CD8-positive, alpha-beta memory T cell (primary cell): ENCODE results near the gene TMEM109. TPM values are rescaled to one million over a fixed set of nuclear protein-coding genes. Genes with fewer than 3 reads are reported as not detected.

Source experiments
- CTCF ChIA-PET: fragments of 350-600 bp; sonication (Branson Sonifier 250); formaldehyde crosslinking; loops from one replicate; lab custom pipeline; 2021; ENCODE audit warnings: antibody characterized with exemption; lab: Charles Lee
- POLR2A ChIA-PET: fragments of 350-600 bp; sonication (Branson Sonifier 250); formaldehyde crosslinking; loops from one replicate; lab custom pipeline; 2021; ENCODE audit warnings: antibody characterized with exemption; lab: Charles Lee
- DNase-seq, 5 donors: peaks; one replicate each; pipeline versions ENCODE4 v3.0.0 to v3.0.0-alpha.2; 2020 to 2022; ENCODE audit warnings: mixed read lengths in 1 of 5
- H3K27ac ChIP-seq: one replicate; pipeline ENCODE4 v1.7.0; 2013; ENCODE audit warnings: low read depth, mild to moderate bottlenecking, low read length, moderate library complexity
- H3K27me3 ChIP-seq: 2 replicates; pipeline ENCODE4 v1.7.0; 2013; ENCODE audit warnings: low read length, mild to moderate bottlenecking; ENCODE audit not compliant: insufficient read depth, poor library complexity, severe bottlenecking
- H3K36me3 ChIP-seq: 2 replicates; pipeline ENCODE4 v1.7.0; 2013; ENCODE audit warnings: mild to moderate bottlenecking, low read length, moderate library complexity; ENCODE audit not compliant: insufficient read depth
- H3K4me1 ChIP-seq: 2 replicates; pipeline ENCODE4 v1.7.0; 2013; ENCODE audit warnings: mild to moderate bottlenecking, low read length, moderate library complexity; ENCODE audit not compliant: insufficient read depth
- H3K4me3 ChIP-seq: 2 replicates; pipeline ENCODE4 v1.7.0; 2013; ENCODE audit warnings: mild to moderate bottlenecking, low read length
- H3K9me3 ChIP-seq: 2 replicates; pipeline ENCODE4 v1.7.0; 2013; ENCODE audit warnings: mild to moderate bottlenecking, low read length
- H3K27ac Mint-ChIP-seq, 8 donors: one replicate each; pipeline ENCODE4 v1.8.0; 2020 to 2021; ENCODE audit warnings: mixed read lengths in 8 of 8, mild to moderate bottlenecking in 6 of 8, inconsistent platforms in 3 of 8, moderate library complexity in 3 of 8
- H3K27me3 Mint-ChIP-seq, 2 donors: one replicate each; pipeline ENCODE4 v1.8.0; 2020 to 2021; ENCODE audit warnings: mixed read lengths in 2 of 2, mild to moderate bottlenecking in 1 of 2, moderate library complexity in 1 of 2
- H3K36me3 Mint-ChIP-seq, 3 donors: one replicate each; pipeline ENCODE4 v1.8.0; 2020 to 2021; ENCODE audit warnings: mixed read lengths in 3 of 3, inconsistent platforms in 1 of 3, mild to moderate bottlenecking in 1 of 3
- H3K4me1 Mint-ChIP-seq, 3 donors: one replicate each; pipeline ENCODE4 v1.8.0; 2020 to 2021; ENCODE audit warnings: mixed read lengths in 3 of 3, inconsistent platforms in 1 of 3, mild to moderate bottlenecking in 1 of 3
- H3K4me3 Mint-ChIP-seq, 7 donors: one replicate each; pipeline ENCODE4 v1.8.0; 2020 to 2021; ENCODE audit warnings: mixed read lengths in 7 of 7, mild to moderate bottlenecking in 6 of 7, moderate library complexity in 4 of 7, inconsistent platforms in 2 of 7
- H3K9me3 Mint-ChIP-seq, 5 donors: one replicate each; pipeline ENCODE4 v1.8.0; 2020 to 2022; ENCODE audit warnings: mixed read lengths in 5 of 5, mild to moderate bottlenecking in 3 of 5, moderate library complexity in 2 of 5, inconsistent platforms in 1 of 5
- polyA plus RNA-seq: library from polyadenylated mRNA; unstranded; fragments of 300-500 nt; fragmentation: Illumina TruSeq; gene quantifications from one replicate; pipeline ENCODE4 v1.2.3, GENCODE V29; 2021
- total RNA-seq, 2 experiments: library from RNA; stranded (reverse); gene quantifications; one replicate each; pipeline ENCODE4 v1.2.3, GENCODE V29; 2021

Gene TMEM109
- total and polyA plus RNA-seq, 3 experiments from 2014 or later, result 144 to 396 (median 147) TPM

- peaks cover 81% of the 10 kb centered on the region for H3K36me3 ChIP-seq
- DNase-seq, result peak in 4 of 5 donors; percentile 10 to 56 (median 36)
- POLR2A ChIA-PET, result interaction anchor here (0.8 kb wide), 1 partner anchor 14 kb away, joined by 6 read pairs; the partner anchor contains the start of gene TMEM109
Measured at GRCh38 chr11:60899046-60899936, 14.7 kb upstream of the TMEM109 start.

DNA sequence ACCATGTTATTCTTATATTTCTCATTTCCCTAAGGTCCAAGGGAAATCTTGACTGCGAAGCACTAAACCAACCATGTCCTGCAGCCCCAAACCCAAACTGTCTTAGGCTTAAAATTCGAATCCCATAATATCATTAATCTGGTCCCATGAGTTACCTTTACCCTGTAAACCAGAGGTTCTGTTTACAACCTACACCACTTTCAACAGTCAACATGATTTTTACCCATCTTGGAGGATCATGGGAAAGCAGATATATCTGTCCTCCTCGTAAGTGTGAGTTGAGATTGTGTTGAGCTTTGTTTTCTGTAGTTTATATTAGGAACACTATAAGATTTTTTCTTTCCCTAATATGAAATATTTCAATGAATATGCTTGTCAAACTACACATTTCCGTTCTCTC, 14.0 kb upstream of the TMEM109 start:
- ChIA-PET CTCF (interaction anchor here (0.6 to 6.0 kb wide), 15 partner anchors 12 to 288 kb away, joined by 3 to 32 read pairs (median 4); partner anchors contain the start of genes TMEM109 and TMEM132A), POLR2A (interaction anchor here (0.8 kb wide), 1 partner anchor 14 kb away, joined by 6 read pairs; the partner anchor contains the start of gene TMEM109)
- H3K4me1 Mint-ChIP-seq, result peaks cover 15 to 28% (median 16%) of the 10 kb centered on the region in 3 donors
- Histone ChIP-seq H3K4me1 (peaks cover 15% of the 10 kb centered on the region), H3K27ac (no peak overlapping the region), H3K4me3 (no peak overlapping the region), H3K9me3 (no peaks in the 10 kb centered on the region), H3K36me3 (peaks cover 78% of the 10 kb centered on the region), H3K27me3 (no peaks in the 10 kb centered on the region)
- peak overlapping the region in 3 of 8 donors; percentile 48 to 81 (median 61) for H3K27ac Mint-ChIP-seq
- peaks cover 12 to 92% (median 22%) of the 10 kb centered on the region in 3 donors for H3K36me3 Mint-ChIP-seq
- peak overlapping the region in 1 of 7 donors; percentile 27 for H3K4me3 Mint-ChIP-seq
- DNase-seq, result no peak
- no peaks in the 10 kb centered on the region for H3K9me3 Mint-ChIP-seq
- no peaks in the 10 kb centered on the region for H3K27me3 Mint-ChIP-seq

More at GRCh38 chr11:60899046-60899936, 14.7 kb upstream of the TMEM109 start:
- no peaks in the 10 kb centered on the region for H3K27me3 ChIP-seq
- H3K9me3 Mint-ChIP-seq, result no peaks in the 10 kb centered on the region
- H3K36me3 Mint-ChIP-seq, result peaks cover 15 to 97% (median 22%) of the 10 kb centered on the region in 3 donors
- no peaks in the 10 kb centered on the region for H3K27me3 Mint-ChIP-seq
- H3K27ac ChIP-seq, result no peak overlapping the region
- peaks cover 8% of the 10 kb centered on the region for H3K4me1 ChIP-seq
- H3K4me3 Mint-ChIP-seq, result peak overlapping the region in 1 of 7 donors; percentile 15
- peaks cover 9 to 21% (median 10%) of the 10 kb centered on the region in 3 donors for H3K4me1 Mint-ChIP-seq
- H3K9me3 ChIP-seq, result no peaks in the 10 kb centered on the region
- no peak overlapping the region for H3K4me3 ChIP-seq
- peak overlapping the region in 5 of 8 donors; percentile 23 to 61 (median 38) for H3K27ac Mint-ChIP-seq
- CTCF ChIA-PET, result interaction anchor here (0.6 to 6.0 kb wide), 16 partner anchors 9 to 288 kb away, joined by 3 to 32 read pairs (median 4); partner anchors contain the start of genes TMEM109 and TMEM132A

DNA sequence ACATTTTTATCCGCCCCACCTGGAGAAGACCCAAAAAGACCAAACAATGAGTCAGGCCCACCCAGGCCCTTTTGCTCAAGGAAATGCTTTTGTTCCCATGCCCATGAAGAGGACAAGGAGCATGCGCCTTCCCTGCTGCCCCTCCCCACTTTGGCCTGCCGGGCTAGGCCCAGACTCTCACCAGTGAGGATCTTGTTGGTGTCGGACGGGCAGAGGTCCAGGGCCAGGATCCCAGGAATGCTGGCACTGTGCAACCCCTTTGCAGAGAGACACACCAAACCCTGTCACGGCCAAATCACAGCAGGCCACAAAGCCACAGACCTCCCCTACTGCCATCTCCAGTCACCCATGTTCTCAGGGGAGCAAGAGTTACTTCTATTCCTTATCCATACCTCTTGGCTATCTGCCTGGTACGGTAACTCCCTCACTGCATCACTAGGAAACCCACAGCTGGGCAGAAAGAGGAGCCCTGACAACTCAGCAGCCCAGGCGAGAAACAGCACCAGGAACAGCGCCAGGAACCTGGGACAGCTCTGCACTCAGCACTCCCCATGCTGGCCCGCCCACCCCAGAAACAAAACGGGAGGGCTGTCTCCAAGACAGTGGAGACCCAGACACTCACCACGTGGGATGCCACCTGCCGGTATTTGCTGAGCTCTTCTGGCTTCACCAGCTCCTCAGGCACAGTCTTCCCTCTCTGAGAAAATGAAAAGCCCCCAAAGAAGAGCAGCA, 13.1 kb upstream of the TMEM109 start:
- Mint-ChIP-seq H3K36me3 (peaks cover 12 to 89% (median 22%) of the 10 kb centered on the region in 3 donors), H3K4me1 (peaks cover 22 to 37% (median 23%) of the 10 kb centered on the region in 3 donors), H3K27ac (peak overlapping the region in 3 of 8 donors; percentile 48 to 88 (median 48)), H3K27me3 (no peaks in the 10 kb centered on the region), H3K9me3 (no peaks in the 10 kb centered on the region), H3K4me3 (peak overlapping the region in 1 of 7 donors; percentile 27)
- no peak for DNase-seq
- CTCF ChIA-PET, result interaction anchor here (1.3 to 6.0 kb wide), 11 partner anchors 11 to 212 kb away, joined by 3 to 32 read pairs (median 4); partner anchors contain the start of gene TMEM109
- no peaks in the 10 kb centered on the region for H3K9me3 ChIP-seq
- POLR2A ChIA-PET, result no interaction called here
- H3K4me3 ChIP-seq, result no peak overlapping the region
- H3K36me3 ChIP-seq, result peaks cover 70% of the 10 kb centered on the region
- no peaks in the 10 kb centered on the region for H3K27me3 ChIP-seq
- peaks cover 22% of the 10 kb centered on the region for H3K4me1 ChIP-seq
- H3K27ac ChIP-seq, result no peak overlapping the region

- Mint-ChIP-seq H3K4me1 (peaks cover 32 to 47% (median 33%) of the 10 kb centered on the region in 3 donors), H3K36me3 (peaks cover 8 to 78% (median 17%) of the 10 kb centered on the region in 3 donors), H3K27ac (peak overlapping the region in 3 of 8 donors; percentile 10 to 68 (median 29)), H3K27me3 (no peaks in the 10 kb centered on the region), H3K4me3 (peak overlapping the region in 2 of 7 donors; percentile 19 to 77), H3K9me3 (no peaks in the 10 kb centered on the region)
- H3K36me3 ChIP-seq, result peaks cover 55% of the 10 kb centered on the region
- ChIA-PET CTCF (interaction anchor here (1.4 to 6.0 kb wide), 6 partner anchors 8 to 71 kb away, joined by 4 to 51 read pairs (median 25); partner anchors contain the start of gene TMEM109), POLR2A (no interaction called here)
- no peaks in the 10 kb centered on the region for H3K9me3 ChIP-seq
- no peak overlapping the region for H3K4me3 ChIP-seq
- no peak overlapping the region for H3K27ac ChIP-seq
- no peaks in the 10 kb centered on the region for H3K27me3 ChIP-seq
- H3K4me1 ChIP-seq, result peaks cover 28% of the 10 kb centered on the region
- DNase-seq, result no peak
Measured at GRCh38 chr11:60902625-60903024, 11.3 kb upstream of the TMEM109 start.

DNA sequence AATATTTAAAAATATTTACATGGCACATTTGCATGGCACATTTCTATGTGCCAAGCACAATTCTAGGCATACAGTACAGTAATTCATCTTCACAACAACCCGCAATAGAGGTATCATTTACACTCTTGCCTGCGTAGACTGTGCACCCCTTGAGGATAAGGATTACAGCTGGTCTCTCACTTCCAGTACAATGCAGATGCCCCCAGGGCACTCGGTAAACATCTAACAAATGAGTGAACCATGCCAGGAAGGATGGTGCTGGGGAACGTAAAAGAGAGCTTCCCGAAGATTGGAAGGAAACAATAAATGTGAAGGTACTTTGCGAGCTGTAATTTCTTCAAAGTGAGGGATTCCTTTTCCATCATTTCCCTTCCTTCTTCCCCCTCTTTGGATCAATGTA, 8.9 kb upstream of the TMEM109 start:
- no peaks in the 10 kb centered on the region for H3K27me3 ChIP-seq
- no peaks in the 10 kb centered on the region for H3K9me3 ChIP-seq
- no peak for DNase-seq
- Mint-ChIP-seq H3K27me3 (no peaks in the 10 kb centered on the region), H3K9me3 (no peaks in the 10 kb centered on the region), H3K27ac (peak overlapping the region; percentile 16 to 98 (median 96)), H3K4me1 (peaks cover 33 to 48% (median 39%) of the 10 kb centered on the region in 3 donors), H3K4me3 (peak overlapping the region; percentile 89 to 95 (median 91)), H3K36me3 (peaks cover 0 to 54% (median 7%) of the 10 kb centered on the region in 3 donors)
- peaks cover 34% of the 10 kb centered on the region for H3K36me3 ChIP-seq
- H3K4me1 ChIP-seq, result peaks cover 28% of the 10 kb centered on the region
- H3K27ac ChIP-seq, result peak overlapping the region; percentile 68
- peak overlapping the region; percentile 80 for H3K4me3 ChIP-seq
- ChIA-PET CTCF (interaction anchor here (1.0 to 5.0 kb wide), 8 partner anchors 8 to 74 kb away, joined by 3 to 51 read pairs (median 4); partner anchors contain the start of gene TMEM109), POLR2A (interaction anchor here (0.7 to 4.8 kb wide), 3 partner anchors 10 to 19 kb away, joined by 3 to 33 read pairs (median 4); partner anchors contain the start of gene TMEM109)

DNA sequence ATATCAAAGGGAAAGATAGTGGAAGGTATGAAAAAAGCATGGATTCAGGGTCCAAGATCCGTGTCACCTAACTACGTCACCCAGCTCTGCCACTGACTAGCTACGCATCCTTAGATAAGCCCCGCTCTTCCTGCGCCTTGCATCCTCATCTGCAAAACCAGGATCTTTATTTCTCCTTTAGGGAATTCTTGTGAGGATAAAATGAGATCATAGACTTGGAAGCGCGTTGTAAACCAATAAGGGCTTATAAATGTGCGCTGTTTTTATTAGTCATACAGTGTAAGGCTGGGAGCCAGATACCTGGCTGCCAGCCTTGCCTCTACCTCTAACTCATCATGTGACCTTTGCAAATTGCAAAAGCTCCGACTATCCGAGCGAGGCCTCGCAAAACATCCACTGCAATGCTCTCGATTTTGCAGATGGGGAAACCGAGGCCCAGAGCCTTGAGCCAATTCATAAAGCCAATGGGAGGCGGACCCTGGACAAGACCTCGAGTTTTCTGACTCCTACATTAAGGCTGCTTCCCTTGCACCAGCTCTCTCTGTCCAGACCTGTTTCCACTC, 8.3 kb upstream of the TMEM109 start:
- POLR2A ChIA-PET, result interaction anchor here (0.7 to 4.8 kb wide), 4 partner anchors 9 to 74 kb away, joined by 3 to 33 read pairs (median 4); partner anchors contain the start of gene TMEM109
- CTCF ChIA-PET, result interaction anchor here (0.9 to 5.0 kb wide), 9 partner anchors 8 to 74 kb away, joined by 3 to 51 read pairs (median 4); partner anchors contain the start of gene TMEM109

More for the DNA sequence above, 8.3 kb upstream of the TMEM109 start:
- Histone ChIP-seq H3K4me1 (peaks cover 29% of the 10 kb centered on the region), H3K9me3 (no peaks in the 10 kb centered on the region), H3K27ac (peak overlapping the region; percentile 68), H3K27me3 (no peaks in the 10 kb centered on the region), H3K4me3 (peak overlapping the region; percentile 80), H3K36me3 (peaks cover 29% of the 10 kb centered on the region)
- no peak for DNase-seq
- H3K27me3 Mint-ChIP-seq, result no peaks in the 10 kb centered on the region
- H3K36me3 Mint-ChIP-seq, result peaks cover 0 to 49% (median 4%) of the 10 kb centered on the region in 3 donors
- no peaks in the 10 kb centered on the region for H3K9me3 Mint-ChIP-seq
- peaks cover 34 to 54% (median 43%) of the 10 kb centered on the region in 3 donors for H3K4me1 Mint-ChIP-seq
- H3K4me3 Mint-ChIP-seq, result peak overlapping the region; percentile 89 to 95 (median 91)
- peak overlapping the region; percentile 93 to 98 (median 98) for H3K27ac Mint-ChIP-seq
